Thyroid gland (tissue), 4 donors: ENCODE results near the gene KCNK4.

ENCODE experiments used
- CTCF ChIP-seq, 6 experiments: fragments of 200-600 bp in 3 of 6; fragments of 450-650 bp in 3 of 6; sonication (generic) in 3 of 6; IDR thresholded peaks; one replicate each; pipeline ENCODE4 v1.5.1; 2016 to 2019; ENCODE audit warnings: antibody characterized with exemption in 6 of 6, mild to moderate bottlenecking in 2 of 6, inconsistent platforms in 1 of 6, moderate library complexity in 1 of 6
- POLR2A ChIP-seq, 2 donors: fragments of 450-650 bp; IDR thresholded peaks; one replicate each; pipeline ENCODE4 v1.6.1; 2017; ENCODE audit warnings: antibody characterized with exemption in 2 of 2, mild to moderate bottlenecking in 2 of 2, moderate library complexity in 1 of 2

DNA sequence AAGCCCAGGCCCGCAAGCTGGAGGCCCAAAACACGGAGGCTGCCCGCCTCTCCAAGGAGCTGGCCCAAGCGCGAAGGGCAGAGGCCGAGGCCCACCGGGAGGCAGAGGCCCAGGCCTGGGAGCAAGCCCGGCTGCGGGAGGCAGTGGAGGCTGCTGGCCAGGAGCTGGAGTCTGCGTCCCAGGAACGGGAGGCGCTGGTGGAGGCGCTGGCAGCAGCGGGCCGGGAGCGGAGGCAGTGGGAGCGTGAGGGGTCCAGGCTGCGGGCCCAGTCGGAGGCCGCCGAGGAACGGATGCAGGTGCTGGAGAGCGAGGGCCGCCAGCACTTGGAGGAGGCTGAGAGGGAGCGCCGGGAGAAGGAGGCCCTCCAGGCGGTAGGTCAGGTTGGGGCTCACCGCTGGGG, 53.7 kb downstream of the KCNK4 start:
- TF ChIP-seq CTCF (IDR thresholded peaks at IDR 0.05): no peak
- no peak for TF ChIP-seq POLR2A (IDR thresholded peaks at IDR 0.05)
